IMR-90 (cell line): ENCODE measurements around the gene ALS2. TPM values are rescaled to one million over a fixed set of nuclear protein-coding genes. Genes with fewer than 3 reads are reported as not detected.

ENCODE experiments used
- ATAC-seq: fragments of 200-7000 bp; cut with Tn5 transposase; 2 replicates; pipeline ENCODE4 v1.9.1; 2020; ENCODE audit warnings: low read depth, mild to moderate bottlenecking, moderate library complexity
- BruUV-seq: library from RNA; stranded (reverse); fragments of 400-500 nt; replicated peaks from 2 replicates; lab custom pipeline; 2021; lab: Mats Ljungman, UMichigan
- CTCF ChIA-PET: fragments of 300-600 bp; formaldehyde crosslinking; extraction: SDS; loops from one replicate; lab custom pipeline; 2021; ENCODE audit warnings: antibody characterized with exemption; lab: Yijun Ruan, JAX
- POLR2A ChIA-PET: fragments of 300-600 bp; sonication (Branson Sonifier 250); formaldehyde crosslinking; loops from one replicate; lab custom pipeline; 2022; ENCODE audit warnings: antibody characterized with exemption; ENCODE audit not compliant: unreplicated experiment; lab: Charles Lee
- DNase-seq: peaks from one replicate; pipeline ENCODE4 v3.0.0; 2013
- H2AFZ ChIP-seq: replicated peaks from 2 replicates; pipeline ENCODE3; 2013; ENCODE audit warnings: low read length, mild to moderate bottlenecking; ENCODE audit not compliant: poor library complexity
- H2AK5ac ChIP-seq: 2 replicates; pipeline ENCODE4 v1.6.1; 2013; ENCODE audit warnings: low read depth, low read length, inconsistent platforms
- H2AK9ac ChIP-seq: replicated peaks from 2 replicates; pipeline ENCODE3; 2013; ENCODE audit warnings: mild to moderate bottlenecking, low read depth, low read length, moderate library complexity; ENCODE audit not compliant: poor library complexity
- H2BK120ac ChIP-seq: 2 replicates; pipeline ENCODE4 v1.6.1; 2013; ENCODE audit warnings: low read depth, low read length, inconsistent platforms
- H2BK15ac ChIP-seq: 3 replicates; pipeline ENCODE4 v1.6.1; 2013; ENCODE audit warnings: low read depth, low read length, inconsistent platforms
- H2BK20ac ChIP-seq: 2 replicates; pipeline ENCODE4 v1.6.1; 2013; ENCODE audit warnings: low read depth, mild to moderate bottlenecking, inconsistent platforms, low read length, moderate library complexity
- H2BK5ac ChIP-seq: 2 replicates; pipeline ENCODE4 v1.6.1; 2013; ENCODE audit warnings: mild to moderate bottlenecking, low read depth, low read length, inconsistent platforms; ENCODE audit not compliant: poor library complexity, severe bottlenecking
- H3K14ac ChIP-seq: replicated peaks from 2 replicates; pipeline ENCODE4 v1.6.1; 2013; ENCODE audit warnings: low read depth, low read length, inconsistent platforms
- H3K18ac ChIP-seq: 2 replicates; pipeline ENCODE4 v1.6.1; 2013; ENCODE audit warnings: low read depth, low read length, control low read depth
- H3K23ac ChIP-seq: 2 replicates; pipeline ENCODE4 v1.6.1; 2013; ENCODE audit warnings: low read depth, low read length, inconsistent platforms
- H3K27ac ChIP-seq: 2 replicates; pipeline ENCODE4 v1.5.1; 2013; ENCODE audit warnings: mild to moderate bottlenecking, control low read depth, low read length; ENCODE audit not compliant: insufficient read depth
- H3K27me3 ChIP-seq: 2 replicates; pipeline ENCODE4 v1.6.1; 2013; ENCODE audit warnings: low read length; ENCODE audit not compliant: control insufficient read depth, insufficient read depth
- H3K36me3 ChIP-seq: 2 replicates; pipeline ENCODE4 v1.6.1; 2013; ENCODE audit warnings: low read length, mixed read lengths; ENCODE audit not compliant: control insufficient read depth, insufficient read depth
- H3K4ac ChIP-seq: 2 replicates; pipeline ENCODE4 v1.6.1; 2013; ENCODE audit warnings: low read depth, low read length, inconsistent platforms
- H3K4me1 ChIP-seq: 2 replicates; pipeline ENCODE4 v1.6.1; 2013; ENCODE audit warnings: low read length, mixed read lengths; ENCODE audit not compliant: control insufficient read depth, insufficient read depth
- H3K4me2 ChIP-seq: 2 replicates; pipeline ENCODE4 v1.6.1; 2013; ENCODE audit warnings: low read depth, mild to moderate bottlenecking, control low read depth, low read length, moderate library complexity
- H3K4me3 ChIP-seq: 2 replicates; pipeline ENCODE4 v1.5.1; 2013; ENCODE audit warnings: low read depth, mild to moderate bottlenecking, control low read depth, low read length, moderate library complexity; ENCODE audit not compliant: insufficient read depth
- H3K56ac ChIP-seq: 2 replicates; pipeline ENCODE4 v1.6.1; 2013; ENCODE audit warnings: low read length, inconsistent platforms; ENCODE audit not compliant: insufficient read depth; ENCODE audit errors: extremely low read depth
- H3K79me1 ChIP-seq, 2 experiments: 2 replicates each; pipeline ENCODE4 v1.6.1; 2013; ENCODE audit warnings: low read length in 2 of 2, inconsistent platforms in 1 of 2, low read depth in 1 of 2
- H3K9ac ChIP-seq: 2 replicates; pipeline ENCODE4 v1.6.1; 2013; ENCODE audit warnings: low read depth, low read length, control low read depth
- H3K9me1 ChIP-seq: 2 replicates; pipeline ENCODE4 v1.6.1; 2013; ENCODE audit warnings: low read length, inconsistent platforms; ENCODE audit not compliant: insufficient read depth
- H3K9me3 ChIP-seq: 2 replicates; pipeline ENCODE4 v1.6.1; 2013; ENCODE audit warnings: low read length; ENCODE audit not compliant: control insufficient read depth, insufficient read depth
- H4K20me1 ChIP-seq: 2 replicates; pipeline ENCODE4 v1.6.1; 2013; ENCODE audit warnings: low read length, inconsistent platforms; ENCODE audit not compliant: insufficient read depth
- H4K5ac ChIP-seq: 2 replicates; pipeline ENCODE4 v1.6.1; 2013; ENCODE audit warnings: mild to moderate bottlenecking, low read depth, low read length, control low read depth
- H4K8ac ChIP-seq, 2 experiments: 2 replicates each; pipeline ENCODE4 v1.6.1; 2013; ENCODE audit warnings: low read depth in 2 of 2, low read length in 2 of 2, control low read depth in 1 of 2, inconsistent platforms in 1 of 2
- H4K91ac ChIP-seq: 2 replicates; pipeline ENCODE4 v1.6.1; 2013; ENCODE audit warnings: low read depth, low read length, inconsistent platforms; ENCODE audit not compliant: insufficient read depth
- CHD1 ChIP-seq: IDR thresholded peaks from 2 replicates; pipeline ENCODE4 v1.6.1; 2012; ENCODE audit warnings: low read depth, low read length, improper control_type of control experiment
- MAFK ChIP-seq: IDR thresholded peaks from 2 replicates; pipeline ENCODE4 v1.6.1; 2012; ENCODE audit warnings: low read depth, low read length, improper control_type of control experiment
- MXI1 ChIP-seq: IDR thresholded peaks from 2 replicates; pipeline ENCODE4 v1.6.1; 2012; ENCODE audit warnings: low read depth, mild to moderate bottlenecking, low read length, moderate library complexity, borderline replicate concordance
- NFE2L2 ChIP-seq: fragments of 150-350 bp; IDR thresholded peaks from 2 replicates; pipeline ENCODE4 v1.6.1; 2016; ENCODE audit warnings: low read depth, mild to moderate bottlenecking, low read length
- RFX5 ChIP-seq: IDR thresholded peaks from 2 replicates; pipeline ENCODE4 v1.8.0; 2012; ENCODE audit warnings: low read depth, mild to moderate bottlenecking, low read length, moderate library complexity
- WGBS, 2 experiments: methylation state at CpG; one replicate each; pipeline versions ENCODE4 v1.1.5 to v1.1.7; 2013; ENCODE audit warnings: missing lambda C conversion rate in 2 of 2; ENCODE audit not compliant: insufficient read length in 1 of 2; ENCODE audit errors: extremely low coverage in 2 of 2; 5-methylcytosine and 5-hydroxymethylcytosine counted together
- dilution Hi-C: fragments of 300-500 bp; cut with HindIII; formaldehyde crosslinking; loops from one replicate; pipeline ENCODE4 v1.14.3; 2018; ENCODE audit warnings: low sequenced_read_pairs; ENCODE audit not compliant: unreplicated experiment
- in situ Hi-C: fragments of 300-500 bp; cut with MboI; formaldehyde crosslinking; loops from 3 replicates; pipeline ENCODE4 v1.14.3; 2019; ENCODE audit warnings: low sequenced_read_pairs, inconsistent platforms, mixed read lengths
- intact Hi-C: fragments of 100-400 bp; cut with micrococcal nuclease; formaldehyde crosslinking; loops from 2 replicates; pipeline ENCODE4 v1.10.0; 2022
- polyA plus RNA-seq, 3 experiments: library from polyadenylated mRNA; depleted of rRNA; stranded (reverse); fragments of >200 nt; gene quantifications; 2 replicates each; pipeline ENCODE4 v1.2.3, GENCODE V29; 2012; ENCODE audit warnings: low replicate concordance in 1 of 3
- total RNA-seq: library from RNA; depleted of rRNA; stranded (reverse); fragments of >200 nt; gene quantifications from 2 replicates; pipeline ENCODE4 v1.2.3, GENCODE V29; 2012
- TF ChIP-seq, protein P1 (sequence below): fragments of 150-350 bp; IDR thresholded peaks from 2 replicates; pipeline ENCODE4 v1.6.1; 2016; ENCODE audit warnings: low read depth, mild to moderate bottlenecking, low read length, moderate library complexity, borderline replicate concordance

ALS2 gene
- total and polyA plus RNA-seq, 2 of the 4 experiments (the other 2 are of a cell fraction) = 14.4 to 42.3 TPM

DNA sequence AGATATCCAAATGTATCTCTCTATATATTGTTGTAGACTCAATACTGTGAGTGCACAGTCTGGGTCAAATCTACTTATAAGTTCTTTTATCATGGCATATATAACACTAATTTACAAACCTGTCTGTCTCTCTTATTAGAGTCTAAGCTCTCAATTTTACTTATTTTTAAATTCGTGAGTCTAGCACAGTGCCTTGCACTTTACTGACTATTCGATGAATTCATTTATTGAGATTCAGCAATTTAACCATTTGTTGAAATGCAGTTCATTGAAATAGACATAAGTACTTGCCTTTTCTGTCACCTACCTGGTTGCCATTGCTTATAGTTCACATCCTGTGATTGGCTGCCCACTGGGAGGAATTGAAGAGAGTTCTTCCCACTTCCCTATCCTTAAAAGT is 10.3 kb upstream of the ALS2 start:
- Histone ChIP-seq H3K4ac (no peak overlapping the region), H3K79me1 (peaks cover 0 to 5% of the 10 kb centered on the region in 2 experiments; a peak in 2 of 4 replicates), H2BK20ac (no peak overlapping the region), H2AFZ (no peak overlapping the region), H3K9me1 (0 out of 2 replicates have a peak, but pooled peaks cover 2% of the 10 kb centered on the region), H3K27ac (no peak overlapping the region), H4K8ac (no peak overlapping the region), H3K18ac (no peak overlapping the region), H2AK5ac (no peak overlapping the region), H4K91ac (no peak overlapping the region), H3K14ac (no peak overlapping the region), H4K5ac (no peak overlapping the region), H2BK120ac (no peak overlapping the region), H4K20me1 (no peaks in the 10 kb centered on the region), H2AK9ac (no peak overlapping the region), H3K23ac (no peak overlapping the region), H3K9ac (no peak overlapping the region), H3K9me3 (no peaks in the 10 kb centered on the region), H3K27me3 (no peaks in the 10 kb centered on the region), H3K4me1 (peaks cover 2% of the 10 kb centered on the region), H2BK5ac (no peak overlapping the region), H3K36me3 (no peaks in the 10 kb centered on the region), H3K4me2 (no peak overlapping the region), H3K4me3 (no peak overlapping the region), H3K56ac (no peak overlapping the region), H2BK15ac (no peak overlapping the region)
- BruUV-seq = no TSS peak
- WGBS, 2 experiments = no CpG with 5 or more reads among the region's 2 CpGs
- ATAC-seq (no peak), DNase-seq (no peak)
- TF ChIP-seq CHD1 (no peak), RFX5 (no peak), NFE2L2 (no peak), MXI1 (no peak), MAFK (no peak)
- TF ChIP-seq, protein P1, sequence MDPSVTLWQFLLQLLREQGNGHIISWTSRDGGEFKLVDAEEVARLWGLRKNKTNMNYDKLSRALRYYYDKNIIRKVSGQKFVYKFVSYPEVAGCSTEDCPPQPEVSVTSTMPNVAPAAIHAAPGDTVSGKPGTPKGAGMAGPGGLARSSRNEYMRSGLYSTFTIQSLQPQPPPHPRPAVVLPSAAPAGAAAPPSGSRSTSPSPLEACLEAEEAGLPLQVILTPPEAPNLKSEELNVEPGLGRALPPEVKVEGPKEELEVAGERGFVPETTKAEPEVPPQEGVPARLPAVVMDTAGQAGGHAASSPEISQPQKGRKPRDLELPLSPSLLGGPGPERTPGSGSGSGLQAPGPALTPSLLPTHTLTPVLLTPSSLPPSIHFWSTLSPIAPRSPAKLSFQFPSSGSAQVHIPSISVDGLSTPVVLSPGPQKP = no peak
- intact Hi-C loops (no loop called here), dilution Hi-C loops (no loop called here), in situ Hi-C loops (loop anchor here (10.0 kb wide), 1 partner anchor 374 kb away; no protein-coding TSS in a partner anchor)
- ChIA-PET CTCF (no interaction called here), POLR2A (no interaction called here)
